Central memory CD8-positive, alpha-beta T cell (primary cell): ENCODE results near the gene C10orf90.

ENCODE experiments used
- ATAC-seq: fragments of 150-1000 bp; cut with Tn5 transposase; replicated peaks from 2 replicates; pipeline ENCODE4 v1.10.0; 2022; ENCODE audit warnings: mild to moderate bottlenecking, moderate FRiP score, moderate number of reproducible peaks; ENCODE audit not compliant: poor library complexity, severe bottlenecking; ENCODE audit errors: extremely low read depth
- DNase-seq, 2 donors: peaks; one replicate each; pipeline ENCODE4 v3.0.0; 2021; ENCODE audit warnings: low spot score in 2 of 2
- H3K27ac Mint-ChIP-seq: one replicate; pipeline ENCODE4 v1.8.0; 2022; ENCODE audit warnings: low read depth, mild to moderate bottlenecking, moderate library complexity, mixed read lengths
- H3K27me3 Mint-ChIP-seq: one replicate; pipeline ENCODE4 v1.8.0; 2022; ENCODE audit warnings: mixed read lengths
- H3K36me3 Mint-ChIP-seq: one replicate; pipeline ENCODE4 v1.8.0; 2022; ENCODE audit warnings: mild to moderate bottlenecking, moderate library complexity, mixed read lengths; ENCODE audit not compliant: insufficient read depth
- H3K4me1 Mint-ChIP-seq: one replicate; pipeline ENCODE4 v1.8.0; 2022; ENCODE audit warnings: mixed read lengths
- H3K4me3 Mint-ChIP-seq: one replicate; pipeline ENCODE4 v1.8.0; 2022; ENCODE audit warnings: mild to moderate bottlenecking, moderate library complexity, mixed read lengths
- H3K9me3 Mint-ChIP-seq: one replicate; pipeline ENCODE4 v1.8.0; 2022; ENCODE audit warnings: mixed read lengths

C10orf90 gene

GRCh38 chr10:126448091-126448490, 222.4 kb downstream of the C10orf90 start:
- Mint-ChIP-seq H3K27ac (no peak overlapping the region), H3K27me3 (no peaks in the 10 kb centered on the region), H3K9me3 (peaks cover 16% of the 10 kb centered on the region), H3K4me3 (no peak overlapping the region), H3K36me3 (no peaks in the 10 kb centered on the region), H3K4me1 (no peaks in the 10 kb centered on the region)
- DNase-seq (no peak), ATAC-seq (no peak)

- no peak for DNase-seq
- H3K36me3 Mint-ChIP-seq: peaks cover 2% of the 10 kb centered on the region
- H3K27ac Mint-ChIP-seq: no peak overlapping the region
- peaks cover 24% of the 10 kb centered on the region for H3K9me3 Mint-ChIP-seq
- H3K4me1 Mint-ChIP-seq: no peaks in the 10 kb centered on the region
- H3K4me3 Mint-ChIP-seq: no peak overlapping the region
- ATAC-seq: no peak
- no peaks in the 10 kb centered on the region for H3K27me3 Mint-ChIP-seq
Measured at GRCh38 chr10:126439942-126440341, 230.6 kb downstream of the C10orf90 start.

GRCh38 chr10:126438407-126438783, 232.1 kb downstream of the C10orf90 start:
- Mint-ChIP-seq H3K27me3 (no peaks in the 10 kb centered on the region), H3K9me3 (peaks cover 18% of the 10 kb centered on the region), H3K27ac (no peak overlapping the region), H3K4me3 (no peak overlapping the region), H3K36me3 (peaks cover 2% of the 10 kb centered on the region), H3K4me1 (no peaks in the 10 kb centered on the region)
- ATAC-seq: no peak
- DNase-seq: no peak

DNA sequence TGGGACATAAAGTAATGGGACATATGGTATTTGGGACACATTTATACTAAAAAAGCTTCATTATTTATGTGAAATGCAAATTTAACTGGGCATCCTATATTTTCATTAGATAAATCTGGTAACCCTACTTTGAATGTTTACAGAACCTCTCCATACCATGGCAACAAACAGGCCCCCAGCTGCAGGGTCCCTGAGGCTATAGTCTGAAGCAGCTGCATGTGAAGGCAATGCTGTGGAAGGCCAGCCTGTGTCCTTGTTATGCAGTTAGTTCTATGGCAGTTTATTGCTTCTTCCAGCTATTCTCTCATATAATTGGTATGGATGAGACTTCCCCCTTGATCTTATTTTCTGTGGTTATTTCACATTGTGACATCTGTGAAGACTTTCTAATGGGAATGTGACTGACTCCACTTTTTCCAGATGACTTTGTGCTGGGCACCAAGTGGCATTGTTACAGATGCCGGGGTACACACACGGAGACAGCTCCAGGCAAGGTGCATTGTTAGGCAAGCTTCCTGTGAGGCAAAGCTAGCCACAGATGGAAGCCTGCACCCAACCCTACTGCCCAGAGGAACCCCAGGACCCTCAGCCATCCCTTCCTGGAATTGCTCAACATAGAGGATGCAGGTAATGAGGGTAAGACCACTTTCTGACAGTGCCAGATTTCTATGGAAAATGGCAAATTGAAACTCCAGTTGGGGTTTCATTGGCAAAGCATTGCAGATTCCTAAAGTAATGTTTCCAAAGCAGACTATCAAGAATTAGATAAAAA, 232.7 kb downstream of the C10orf90 start:
- Mint-ChIP-seq H3K4me3 (no peak overlapping the region), H3K27ac (no peak overlapping the region), H3K4me1 (no peaks in the 10 kb centered on the region), H3K9me3 (peaks cover 17% of the 10 kb centered on the region), H3K36me3 (peaks cover 2% of the 10 kb centered on the region), H3K27me3 (no peaks in the 10 kb centered on the region)
- DNase-seq (no peak), ATAC-seq (no peak)

- H3K4me1 Mint-ChIP-seq: no peaks in the 10 kb centered on the region
- H3K27me3 Mint-ChIP-seq: no peaks in the 10 kb centered on the region
- peaks cover 2% of the 10 kb centered on the region for H3K36me3 Mint-ChIP-seq
- H3K4me3 Mint-ChIP-seq: no peak overlapping the region
- H3K9me3 Mint-ChIP-seq: peaks cover 11% of the 10 kb centered on the region
- DNase-seq (no peak), ATAC-seq (no peak)
- no peak overlapping the region for H3K27ac Mint-ChIP-seq
Measured at GRCh38 chr10:126434235-126434634, 236.3 kb downstream of the C10orf90 start.

- H3K36me3 Mint-ChIP-seq: peaks cover 2% of the 10 kb centered on the region
- H3K27me3 Mint-ChIP-seq: no peaks in the 10 kb centered on the region
- ATAC-seq: no peak
- H3K4me3 Mint-ChIP-seq: no peak overlapping the region
- H3K9me3 Mint-ChIP-seq: peaks cover 8% of the 10 kb centered on the region
- no peak overlapping the region for H3K27ac Mint-ChIP-seq
- no peaks in the 10 kb centered on the region for H3K4me1 Mint-ChIP-seq
- DNase-seq: no peak
Measured at GRCh38 chr10:126433351-126433750, 237.1 kb downstream of the C10orf90 start.

DNA sequence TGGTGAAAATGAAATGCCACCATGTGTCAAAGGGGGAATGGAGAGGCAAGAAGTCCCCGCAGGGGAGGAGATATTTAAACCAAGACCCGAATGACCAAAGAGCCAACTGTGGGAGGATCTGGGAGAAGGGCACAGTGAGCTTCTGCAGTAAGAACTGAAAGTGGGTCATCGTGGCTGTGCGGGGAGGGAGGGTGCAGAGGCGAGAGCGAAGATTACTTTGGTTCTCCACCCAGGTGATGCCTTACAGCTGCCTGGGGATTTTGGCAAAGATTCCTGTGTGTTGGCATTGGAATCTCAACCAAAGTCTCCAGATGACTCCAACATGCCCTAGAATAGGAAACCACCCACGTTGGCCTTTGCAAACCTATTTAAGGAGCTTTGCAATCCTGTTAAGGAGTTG, 238.0 kb downstream of the C10orf90 start:
- no peak for DNase-seq
- H3K36me3 Mint-ChIP-seq: peaks cover 2% of the 10 kb centered on the region
- H3K27ac Mint-ChIP-seq: no peak overlapping the region
- H3K4me3 Mint-ChIP-seq: no peak overlapping the region
- H3K27me3 Mint-ChIP-seq: no peaks in the 10 kb centered on the region
- H3K4me1 Mint-ChIP-seq: no peaks in the 10 kb centered on the region
- no peak for ATAC-seq
- peaks cover 8% of the 10 kb centered on the region for H3K9me3 Mint-ChIP-seq

DNA sequence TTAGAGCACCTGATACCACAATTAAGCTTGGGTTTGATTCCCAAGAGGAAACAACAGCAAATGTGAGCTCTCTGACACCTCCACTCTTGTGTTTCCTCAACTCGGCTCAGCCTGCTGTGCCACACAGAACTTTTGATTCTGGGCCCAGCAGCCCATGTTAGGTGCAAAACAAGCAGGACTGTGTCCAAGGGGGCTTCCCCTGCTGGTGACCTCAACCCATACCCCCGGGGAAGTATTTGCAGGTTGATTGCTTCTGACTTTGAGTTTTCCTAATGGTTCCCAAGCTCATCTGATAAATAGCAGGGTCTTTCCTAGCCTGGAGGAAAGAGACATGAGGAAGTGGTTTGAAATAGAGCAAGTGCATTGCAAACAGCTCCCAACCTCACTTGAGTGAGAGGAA, 238.7 kb downstream of the C10orf90 start:
- H3K4me1 Mint-ChIP-seq: no peaks in the 10 kb centered on the region
- no peak overlapping the region for H3K27ac Mint-ChIP-seq
- ATAC-seq (no peak), DNase-seq (no peak)
- H3K36me3 Mint-ChIP-seq: peaks cover 1% of the 10 kb centered on the region
- no peaks in the 10 kb centered on the region for H3K27me3 Mint-ChIP-seq
- H3K9me3 Mint-ChIP-seq: peaks cover 8% of the 10 kb centered on the region
- H3K4me3 Mint-ChIP-seq: no peak overlapping the region

GRCh38 chr10:126430512-126430911, 240.0 kb downstream of the C10orf90 start:
- no peak for ATAC-seq

GRCh38 chr10:126429275-126429674, 241.2 kb downstream of the C10orf90 start:
- Mint-ChIP-seq H3K9me3 (peaks cover 11% of the 10 kb centered on the region), H3K27ac (no peak overlapping the region), H3K4me1 (no peaks in the 10 kb centered on the region), H3K27me3 (no peaks in the 10 kb centered on the region), H3K36me3 (no peaks in the 10 kb centered on the region), H3K4me3 (no peak overlapping the region)
- ATAC-seq (no peak), DNase-seq (no peak)

More at GRCh38 chr10:126430512-126430911, 240.0 kb downstream of the C10orf90 start:
- Mint-ChIP-seq H3K27me3 (no peaks in the 10 kb centered on the region), H3K9me3 (peaks cover 8% of the 10 kb centered on the region), H3K4me1 (no peaks in the 10 kb centered on the region), H3K27ac (no peak overlapping the region), H3K36me3 (no peaks in the 10 kb centered on the region), H3K4me3 (no peak overlapping the region)
- no peak for DNase-seq

DNA sequence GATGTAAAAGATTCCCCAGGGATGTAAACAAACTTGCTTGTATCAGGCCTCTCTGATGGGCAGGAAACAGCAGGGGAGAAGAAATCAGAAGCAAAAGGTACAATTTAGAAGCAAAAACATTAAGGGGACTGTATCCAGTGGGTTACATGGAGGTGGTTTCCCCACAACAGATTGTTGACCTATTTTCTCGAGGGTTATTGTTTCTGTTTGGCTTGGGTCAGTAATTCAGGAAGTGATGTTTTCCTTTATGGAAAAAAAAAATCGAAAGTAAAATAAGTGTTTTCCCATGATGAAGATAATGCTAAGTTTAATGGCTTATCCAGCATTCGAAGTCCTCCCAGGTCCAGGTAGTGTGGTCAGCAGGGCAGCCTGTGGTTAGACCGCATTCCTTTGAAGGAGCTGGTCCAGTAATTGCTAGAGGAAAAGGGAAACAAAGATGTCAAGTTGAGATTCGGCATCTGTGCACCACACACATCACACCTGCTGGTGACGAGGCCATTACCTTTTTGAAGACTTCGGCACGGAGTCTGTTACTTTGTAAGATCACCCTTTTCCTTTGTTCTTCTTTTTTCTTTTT, 244.9 kb downstream of the C10orf90 start:
- ATAC-seq: no peak
- H3K4me3 Mint-ChIP-seq: no peak overlapping the region
- no peak for DNase-seq
- no peaks in the 10 kb centered on the region for H3K36me3 Mint-ChIP-seq
- no peaks in the 10 kb centered on the region for H3K27me3 Mint-ChIP-seq
- H3K27ac Mint-ChIP-seq: no peak overlapping the region
- no peaks in the 10 kb centered on the region for H3K4me1 Mint-ChIP-seq
- peaks cover 6% of the 10 kb centered on the region for H3K9me3 Mint-ChIP-seq

- no peaks in the 10 kb centered on the region for H3K36me3 Mint-ChIP-seq
- H3K27ac Mint-ChIP-seq: no peak overlapping the region
- DNase-seq: no peak
- no peaks in the 10 kb centered on the region for H3K4me1 Mint-ChIP-seq
- ATAC-seq: no peak
- no peaks in the 10 kb centered on the region for H3K27me3 Mint-ChIP-seq
- peaks cover 6% of the 10 kb centered on the region for H3K9me3 Mint-ChIP-seq
- H3K4me3 Mint-ChIP-seq: no peak overlapping the region
Measured at GRCh38 chr10:126425032-126425431, 245.5 kb downstream of the C10orf90 start.

- no peaks in the 10 kb centered on the region for H3K36me3 Mint-ChIP-seq
Measured at GRCh38 chr10:126423732-126424491, 246.6 kb downstream of the C10orf90 start.

More at GRCh38 chr10:126423732-126424491, 246.6 kb downstream of the C10orf90 start:
- no peak for ATAC-seq
- H3K9me3 Mint-ChIP-seq: peaks cover 11% of the 10 kb centered on the region
- H3K27me3 Mint-ChIP-seq: no peaks in the 10 kb centered on the region
- H3K27ac Mint-ChIP-seq: no peak overlapping the region
- H3K4me3 Mint-ChIP-seq: no peak overlapping the region
- no peaks in the 10 kb centered on the region for H3K4me1 Mint-ChIP-seq
- DNase-seq: no peak
